HCT116 (cell line): ENCODE measurements around the gene MBD3L3. TPM values are rescaled to one million over a fixed set of nuclear protein-coding genes. Genes with fewer than 3 reads are reported as not detected.

Experiments used
- ATAC-seq: fragments of 200-7000 bp; cut with Tn5 transposase; 2 replicates; pipeline ENCODE4 v1.9.1; 2020; ENCODE audit warnings: mild to moderate bottlenecking, moderate library complexity
- BruUV-seq: library from RNA; stranded (reverse); fragments of 400-500 nt; replicated peaks from 2 replicates; lab custom pipeline; 2021; lab: Mats Ljungman, UMichigan
- CTCF ChIA-PET: fragments of 300-600 bp; sonication (Branson Sonifier 250); formaldehyde crosslinking; loops from one replicate; lab custom pipeline; 2021; ENCODE audit warnings: antibody characterized with exemption; lab: Charles Lee
- POLR2A ChIA-PET: fragments of 300-600, 350-600 bp; sonication (Branson Sonifier 250); formaldehyde crosslinking; loops from one replicate; lab custom pipeline; 2021; ENCODE audit warnings: antibody characterized with exemption; lab: Charles Lee
- RAD21 ChIA-PET, 2 experiments: fragments of 300-600 bp; sonication (Branson Sonifier 250); formaldehyde crosslinking; loops; one replicate each; lab custom pipeline; 2023; ENCODE audit warnings: low total read pairs in 2 of 2; ENCODE audit not compliant: uncharacterized antibody in 2 of 2, unreplicated experiment in 2 of 2, low non-redundant PET in 1 of 2; lab: Charles Lee
- DNase-seq: peaks from one replicate; pipeline ENCODE4 v3.0.0-alpha.2; 2010; ENCODE audit warnings: low read depth, low spot score
- H2AFZ ChIP-seq: fragments of 200-600 bp; shearing (Covaris generic), sonication (generic); 2 replicates; pipeline ENCODE4 v1.6.1; 2017; ENCODE audit warnings: low read depth, mixed run types, mixed read lengths, antibody characterized with exemption, low read length; ENCODE audit not compliant: poor library complexity, severe bottlenecking
- H3K27ac ChIP-seq: 2 replicates; pipeline ENCODE4 v1.5.1; 2012; ENCODE audit warnings: low read depth, low read length
- H3K27me3 ChIP-seq: fragments of 200-600 bp; sonication (generic); 2 replicates; pipeline ENCODE4 v1.6.1; 2016; ENCODE audit warnings: mixed run types, low read length, mixed read lengths; ENCODE audit not compliant: insufficient read depth
- H3K36me3 ChIP-seq, 2 experiments: fragments of 200-500 bp in 1 of 2; fragments of 200-600 bp in 1 of 2; sonication (Bioruptor generic) in 1 of 2; sonication (generic) in 1 of 2; 2 replicates each; pipeline versions ENCODE4 v1.5.1 to v1.6.1; 2014 to 2016; ENCODE audit warnings: low read length in 2 of 2, inconsistent platforms in 1 of 2, mixed read lengths in 1 of 2, mixed run types in 1 of 2; ENCODE audit not compliant: insufficient read depth in 2 of 2, control insufficient read depth in 1 of 2
- H3K4me1 ChIP-seq, 2 experiments: fragments of 200-600 bp in 1 of 2; sonication (generic) in 1 of 2; 2 replicates each; pipeline versions ENCODE4 v1.5.1 to v1.6.1; 2012 to 2017; ENCODE audit warnings: low read length in 2 of 2, inconsistent platforms in 1 of 2, mild to moderate bottlenecking in 1 of 2, mixed read lengths in 1 of 2, mixed run types in 1 of 2, moderate library complexity in 1 of 2; ENCODE audit not compliant: insufficient read depth in 2 of 2, control insufficient read depth in 1 of 2
- H3K4me2 ChIP-seq: fragments of 200-600 bp; sonication (generic); 2 replicates; pipeline ENCODE4 v1.6.1; 2017; ENCODE audit warnings: mixed run types, low read length, mixed read lengths
- H3K4me3 ChIP-seq, 2 experiments: fragments of 200-600 bp in 1 of 2; sonication (generic) in 1 of 2; replicated peaks in 1 of 2; 2 replicates each; pipeline ENCODE4 v1.5.1; 2011 to 2016; ENCODE audit warnings: low read length in 2 of 2, control low read depth in 1 of 2, low read depth in 1 of 2, mild to moderate bottlenecking in 1 of 2, mixed read lengths in 1 of 2, mixed run types in 1 of 2
- H3K79me2 ChIP-seq: fragments of 200-600 bp; sonication (generic); 2 replicates; pipeline ENCODE4 v1.6.1; 2017; ENCODE audit warnings: mild to moderate bottlenecking, mixed run types, low read length, moderate library complexity, mixed read lengths; ENCODE audit not compliant: insufficient read depth
- H3K9ac ChIP-seq: fragments of 200-600 bp; sonication (generic); 2 replicates; pipeline ENCODE4 v1.6.1; 2016; ENCODE audit warnings: low read length, mixed read lengths
- H3K9me2 ChIP-seq: fragments of 200-600 bp; sonication (generic), shearing (Covaris generic); 2 replicates; pipeline ENCODE4 v1.6.1; 2017; ENCODE audit warnings: mixed run types, mild to moderate bottlenecking, moderate library complexity; ENCODE audit not compliant: insufficient read depth
- H3K9me3 ChIP-seq, 2 experiments: fragments of 200-500 bp in 1 of 2; fragments of 200-600 bp in 1 of 2; sonication (Bioruptor generic) in 1 of 2; sonication (generic) in 1 of 2; 2 replicates each; pipeline ENCODE4 v1.6.1; 2014 to 2017; ENCODE audit warnings: low read length in 2 of 2, mixed read lengths in 2 of 2, inconsistent platforms in 1 of 2, low read depth in 1 of 2, mild to moderate bottlenecking in 1 of 2, mixed run types in 1 of 2, moderate library complexity in 1 of 2; ENCODE audit not compliant: control insufficient read depth in 1 of 2, insufficient read depth in 1 of 2
- H4K20me1 ChIP-seq: fragments of 200-600 bp; sonication (generic), shearing (Covaris generic); 2 replicates; pipeline ENCODE4 v1.6.1; 2017; ENCODE audit warnings: mixed run types, mild to moderate bottlenecking, moderate library complexity; ENCODE audit not compliant: insufficient read depth
- CBX3 ChIP-seq: IDR thresholded peaks from 2 replicates; pipeline ENCODE4 v1.6.1; 2012; ENCODE audit warnings: low read depth
- CEBPB ChIP-seq: IDR thresholded peaks from 2 replicates; pipeline ENCODE4 v1.6.1; 2012; ENCODE audit warnings: low read depth
- EGR1 ChIP-seq: IDR thresholded peaks from 2 replicates; pipeline ENCODE4 v1.6.1; 2012; ENCODE audit warnings: low read depth
- ELF1 ChIP-seq: IDR thresholded peaks from 2 replicates; pipeline ENCODE4 v1.6.1; 2012; ENCODE audit warnings: low read depth, borderline replicate concordance
- EZH2 ChIP-seq: fragments of 200-600 bp; sonication (generic); IDR thresholded peaks from 2 replicates; pipeline ENCODE4 v1.6.1; 2017; ENCODE audit warnings: antibody characterized with exemption, mixed run types
- FOSL1 ChIP-seq: IDR thresholded peaks from 2 replicates; pipeline ENCODE4 v1.6.1; 2012; ENCODE audit warnings: low read depth
- JUND ChIP-seq: IDR thresholded peaks from 2 replicates; pipeline ENCODE4 v1.6.1; 2012
- POLR2A ChIP-seq: IDR thresholded peaks from 2 replicates; pipeline ENCODE4 v1.7.0; 2011; ENCODE audit warnings: borderline replicate concordance; ENCODE audit not compliant: insufficient read depth, insufficient read length; ENCODE audit errors: extremely low read depth
- POLR2AphosphoS5 ChIP-seq: IDR thresholded peaks from 2 replicates; pipeline ENCODE4 v1.6.1; 2011; ENCODE audit warnings: mild to moderate bottlenecking, low read depth, low read length, moderate library complexity
- RAD21 ChIP-seq: IDR thresholded peaks from 2 replicates; pipeline ENCODE4 v1.6.1; 2012; ENCODE audit warnings: low read depth, mild to moderate bottlenecking
- SIN3A ChIP-seq: IDR thresholded peaks from 2 replicates; pipeline ENCODE4 v1.6.1; 2012; ENCODE audit warnings: low read depth
- SP1 ChIP-seq: IDR thresholded peaks from 2 replicates; pipeline ENCODE4 v1.6.1; 2012; ENCODE audit warnings: low read depth
- SRF ChIP-seq: IDR thresholded peaks from 2 replicates; pipeline ENCODE4 v1.6.1; 2012; ENCODE audit warnings: low read depth
- TCF7L2 ChIP-seq: IDR thresholded peaks from 2 replicates; pipeline ENCODE4 v1.7.0; 2011; ENCODE audit warnings: borderline replicate concordance, inconsistent platforms; ENCODE audit not compliant: insufficient read depth, insufficient read length; ENCODE audit errors: extremely low read depth
- YY1 ChIP-seq: IDR thresholded peaks from 2 replicates; pipeline ENCODE4 v1.6.1; 2011; ENCODE audit warnings: low read length, low read depth, moderate library complexity, mild to moderate bottlenecking; ENCODE audit not compliant: insufficient replicate concordance; ENCODE audit errors: extremely low read depth
- ZFX ChIP-seq: fragments of 450-650 bp; IDR thresholded peaks from 2 replicates; pipeline ENCODE4 v1.6.1; 2017
- ZNF274 ChIP-seq: fragments of 200-500 bp; sonication (Bioruptor generic); IDR thresholded peaks from 2 replicates; pipeline ENCODE4 v1.6.1; 2014; ENCODE audit warnings: mild to moderate bottlenecking, low read depth, low read length, inconsistent platforms
- intact Hi-C: fragments of 100-400 bp; cut with micrococcal nuclease; formaldehyde crosslinking; loops from 2 replicates; pipeline ENCODE4 v1.10.0; 2022
- total RNA-seq: library from RNA; stranded (reverse); gene quantifications from one replicate; pipeline ENCODE4 v1.2.1, GENCODE V29; 2021; ENCODE audit not compliant: unreplicated experiment
- TF ChIP-seq, protein P1 (sequence below), 3 experiments: fragments of 200-600 bp in 1 of 3; sonication (generic) in 1 of 3; IDR thresholded peaks in 2 of 3; conservative IDR thresholded peaks in 1 of 3; 2 replicates each; pipeline ENCODE4 v1.5.1; 2012 to 2017; ENCODE audit warnings: low read depth in 2 of 3, low read length in 2 of 3, antibody characterized with exemption in 1 of 3, borderline replicate concordance in 1 of 3, control low read depth in 1 of 3, mild to moderate bottlenecking in 1 of 3, mixed read lengths in 1 of 3, mixed run types in 1 of 3, moderate library complexity in 1 of 3; ENCODE audit not compliant: insufficient read depth in 1 of 3
- TF ChIP-seq, protein P2 (sequence below): IDR thresholded peaks from 2 replicates; pipeline ENCODE4 v1.6.1; 2012

The MBD3L3 gene
- total RNA-seq, 1 experiment from 2014 or later: not detected

DNA sequence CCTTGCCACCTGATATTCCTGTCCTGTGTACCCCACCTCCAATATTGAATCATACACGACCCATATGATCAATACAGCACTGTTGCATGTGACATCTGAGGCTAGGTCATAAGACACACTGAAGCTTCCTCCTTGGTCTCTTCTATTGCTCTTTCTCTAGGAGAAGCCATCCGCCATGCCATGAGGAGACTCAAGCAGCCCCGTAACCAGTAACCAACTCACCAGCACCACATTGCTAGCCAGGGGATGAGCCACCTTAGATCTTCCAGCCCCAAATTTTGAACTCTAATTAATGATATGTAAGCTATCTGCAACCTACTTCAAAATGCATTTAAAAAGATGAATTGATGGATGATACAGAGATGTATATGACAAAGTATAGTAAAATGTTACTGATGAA, 39.6 kb upstream of the MBD3L3 start:
- peak overlapping the region; percentile 63 to 76 for H3K4me3 ChIP-seq
- H3K4me2 ChIP-seq: peak overlapping the region; percentile 76
- ChIA-PET RAD21 (no interaction called here), POLR2A (interaction anchor here (0.8 kb wide), 1 partner anchor 29 kb away, joined by 4 read pairs; the partner anchor contains the start of gene ZNF557), CTCF (no interaction called here)
- TF ChIP-seq RAD21 (no peak), YY1 (peak; percentile 75)
- H4K20me1 ChIP-seq: no peaks in the 10 kb centered on the region
- no peaks in the 10 kb centered on the region for H3K36me3 ChIP-seq
- H3K79me2 ChIP-seq: no peaks in the 10 kb centered on the region
- H3K4me1 ChIP-seq: peaks cover 4 to 18% of the 10 kb centered on the region in 2 experiments; a peak in 3 of 4 replicates
- intact Hi-C loops: loop anchor here (1.0 kb wide), 1 partner anchor 29 kb away; the partner anchor contains the start of gene ZNF557
- H3K27ac ChIP-seq: no peak overlapping the region
- H3K9me3 ChIP-seq: peaks cover 0 to 6% of the 10 kb centered on the region in 2 experiments; a peak in 1 of 4 replicates
- no peaks in the 10 kb centered on the region for H3K9me2 ChIP-seq
- H3K27me3 ChIP-seq: no peaks in the 10 kb centered on the region
- ATAC-seq (no peak), DNase-seq (no peak)
- peak overlapping the region; percentile 67; the same call in 1 of the 2 replicates for H3K9ac ChIP-seq
- TSS peak; percentile 71 for BruUV-seq
- H2AFZ ChIP-seq: no peak overlapping the region

DNA sequence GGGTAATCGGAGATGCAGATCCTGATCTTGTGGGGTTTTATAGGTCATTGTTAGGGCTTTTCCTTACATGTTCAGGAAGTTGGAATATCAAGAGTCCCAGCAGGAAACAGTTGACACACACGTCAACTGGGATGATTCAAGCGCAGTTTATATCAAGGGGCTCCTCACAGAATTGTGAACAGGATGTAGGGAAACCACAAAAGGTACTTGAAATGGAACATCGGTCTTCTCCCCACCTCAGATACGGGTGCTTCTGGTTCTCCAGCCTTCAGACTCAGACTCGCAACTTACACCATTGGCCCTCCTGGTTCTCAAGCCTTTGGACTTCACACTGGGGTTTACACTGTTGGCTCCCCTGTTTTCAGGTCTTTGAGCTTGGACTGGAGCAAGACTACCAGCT, 30.5 kb upstream of the MBD3L3 start:
- no peaks in the 10 kb centered on the region for H3K79me2 ChIP-seq
- no TSS peak for BruUV-seq
- no peak overlapping the region for H2AFZ ChIP-seq
- H3K4me2 ChIP-seq: no peak overlapping the region
- intact Hi-C loops: no loop called here
- peaks cover 1 to 7% of the 10 kb centered on the region in 2 experiments for H3K36me3 ChIP-seq
- H3K9me2 ChIP-seq: no peaks in the 10 kb centered on the region
- ChIA-PET CTCF (no interaction called here), POLR2A (no interaction called here), RAD21 (no interaction called here)
- no peak overlapping the region for H3K9ac ChIP-seq
- ATAC-seq (no peak), DNase-seq (no peak)
- no peaks in the 10 kb centered on the region for H4K20me1 ChIP-seq
- no peaks in the 10 kb centered on the region for H3K4me1 ChIP-seq
- H3K9me3 ChIP-seq: peaks cover 14 to 32% of the 10 kb centered on the region in 2 experiments
- no peaks in the 10 kb centered on the region for H3K27me3 ChIP-seq
- no peak overlapping the region for H3K27ac ChIP-seq
- H3K4me3 ChIP-seq: no peak overlapping the region
- TF ChIP-seq SIN3A (no peak), SRF (no peak), EZH2 (no peak), ELF1 (no peak), YY1 (no peak), POLR2A (no peak), TCF7L2 (no peak), SP1 (no peak), ZFX (no peak), JUND (no peak), FOSL1 (no peak), POLR2AphosphoS5 (no peak), CEBPB (no peak), ZNF274 (no peak), EGR1 (no peak), CBX3 (no peak)
- TF ChIP-seq, protein P1, sequence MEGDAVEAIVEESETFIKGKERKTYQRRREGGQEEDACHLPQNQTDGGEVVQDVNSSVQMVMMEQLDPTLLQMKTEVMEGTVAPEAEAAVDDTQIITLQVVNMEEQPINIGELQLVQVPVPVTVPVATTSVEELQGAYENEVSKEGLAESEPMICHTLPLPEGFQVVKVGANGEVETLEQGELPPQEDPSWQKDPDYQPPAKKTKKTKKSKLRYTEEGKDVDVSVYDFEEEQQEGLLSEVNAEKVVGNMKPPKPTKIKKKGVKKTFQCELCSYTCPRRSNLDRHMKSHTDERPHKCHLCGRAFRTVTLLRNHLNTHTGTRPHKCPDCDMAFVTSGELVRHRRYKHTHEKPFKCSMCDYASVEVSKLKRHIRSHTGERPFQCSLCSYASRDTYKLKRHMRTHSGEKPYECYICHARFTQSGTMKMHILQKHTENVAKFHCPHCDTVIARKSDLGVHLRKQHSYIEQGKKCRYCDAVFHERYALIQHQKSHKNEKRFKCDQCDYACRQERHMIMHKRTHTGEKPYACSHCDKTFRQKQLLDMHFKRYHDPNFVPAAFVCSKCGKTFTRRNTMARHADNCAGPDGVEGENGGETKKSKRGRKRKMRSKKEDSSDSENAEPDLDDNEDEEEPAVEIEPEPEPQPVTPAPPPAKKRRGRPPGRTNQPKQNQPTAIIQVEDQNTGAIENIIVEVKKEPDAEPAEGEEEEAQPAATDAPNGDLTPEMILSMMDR (IDR thresholded peaks at IDR 0.05 in 2 of 3, conservative IDR thresholded peaks at IDR 0.05 in 1 of 3; ENCODE audit: borderline replicate concordance in 1 of 3, insufficient read depth in 1 of 3, low read depth in 2 of 3, low read length in 2 of 3): no peak
- TF ChIP-seq, protein P2, sequence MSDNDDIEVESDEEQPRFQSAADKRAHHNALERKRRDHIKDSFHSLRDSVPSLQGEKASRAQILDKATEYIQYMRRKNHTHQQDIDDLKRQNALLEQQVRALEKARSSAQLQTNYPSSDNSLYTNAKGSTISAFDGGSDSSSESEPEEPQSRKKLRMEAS: no peak
